Measurements from ENCODE around the gene PIAS1. TPM values are rescaled to one million over a fixed set of nuclear protein-coding genes. Genes with fewer than 3 reads are reported as not detected.

PIAS1 gene
- total and polyA plus RNA-seq, 9 of the 15 experiments (the other 6 are each of a cell fraction or from before 2014, with no cell fraction given) = 18.0 to 59.1 (median 28.5) TPM

DNA sequence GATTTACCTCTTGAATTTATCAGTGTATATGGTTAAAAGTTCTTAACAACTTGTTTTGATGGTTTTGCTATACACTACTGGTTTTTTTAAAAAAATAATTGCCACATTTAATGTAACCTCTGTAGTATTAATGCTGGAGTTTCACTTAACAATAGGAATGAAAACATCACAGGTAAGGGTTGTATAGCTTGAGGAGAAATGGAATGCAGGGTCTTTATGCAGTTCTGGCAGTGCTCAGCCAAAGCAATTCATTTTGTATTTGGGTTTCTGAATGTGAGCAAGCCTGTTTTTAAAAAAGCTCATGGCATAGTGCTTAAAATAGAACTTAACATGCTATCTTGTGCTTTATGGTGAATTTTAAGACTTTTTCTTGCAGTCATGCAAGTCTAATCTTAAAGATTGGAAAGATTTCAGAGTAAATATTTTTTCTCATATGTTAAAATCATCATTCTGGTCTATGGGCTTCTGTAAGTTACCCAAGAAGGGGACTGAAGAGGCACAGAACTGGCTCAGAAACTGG is 8.9 kb downstream of the PIAS1 start (continued):
- no peak for TF ChIP-seq TOE1 (IDR thresholded peaks at IDR 0.05; ENCODE audit: borderline replicate concordance)
- no peak for TF ChIP-seq TOE1 (CRISPR knock-in tag; IDR thresholded peaks at IDR 0.05; ENCODE audit: borderline replicate concordance, low read depth)
- TF ChIP-seq NFE2 (IDR thresholded peaks at IDR 0.05; ENCODE audit: low read depth) = no peak
- TF ChIP-seq SIX5 (IDR thresholded peaks at IDR 0.05; ENCODE audit: borderline replicate concordance in 1 of 2, insufficient read depth in 1 of 2, low read depth in 1 of 2, low read length in 2 of 2) = no peak
- no peak for TF ChIP-seq ZNF24 (IDR thresholded peaks at IDR 0.05)
- TF ChIP-seq RBM39 (optimal IDR thresholded peaks at IDR 0.05; ENCODE audit: low read depth, low read length) = no peak
- TF ChIP-seq, protein P1, sequence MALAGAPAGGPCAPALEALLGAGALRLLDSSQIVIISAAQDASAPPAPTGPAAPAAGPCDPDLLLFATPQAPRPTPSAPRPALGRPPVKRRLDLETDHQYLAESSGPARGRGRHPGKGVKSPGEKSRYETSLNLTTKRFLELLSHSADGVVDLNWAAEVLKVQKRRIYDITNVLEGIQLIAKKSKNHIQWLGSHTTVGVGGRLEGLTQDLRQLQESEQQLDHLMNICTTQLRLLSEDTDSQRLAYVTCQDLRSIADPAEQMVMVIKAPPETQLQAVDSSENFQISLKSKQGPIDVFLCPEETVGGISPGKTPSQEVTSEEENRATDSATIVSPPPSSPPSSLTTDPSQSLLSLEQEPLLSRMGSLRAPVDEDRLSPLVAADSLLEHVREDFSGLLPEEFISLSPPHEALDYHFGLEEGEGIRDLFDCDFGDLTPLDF (CRISPR knock-in tag; IDR thresholded peaks at IDR 0.05) = no peak
- TF ChIP-seq LCOR (CRISPR knock-in tag; IDR thresholded peaks at IDR 0.05) = no peak
- TF ChIP-seq DNMT1 (IDR thresholded peaks at IDR 0.05) = no peak

- intact Hi-C loops (cut with micrococcal nuclease) = no loop called here
- Histone ChIP-seq H3K27ac (ENCODE audit: extremely low read depth, low read depth, low read length) (no peak overlapping the region), H3K9me1 (ENCODE audit: control insufficient read depth, insufficient read depth, low read length) (no peaks in the 10 kb centered on the region), H4K20me1 (replicated peaks; ENCODE audit: control insufficient read depth, insufficient read depth, low read length) (0 out of 2 replicates have a peak, but pooled peaks cover 10% of the 10 kb centered on the region), H2AFZ (ENCODE audit: low read depth, low read length) (no peak overlapping the region), H3K4me3 (no peak overlapping the region), H3K9me3 (replicated peaks; ENCODE audit: control insufficient read depth, insufficient read depth, low read depth, low read length) (no peaks in the 10 kb centered on the region), H3K9ac (ENCODE audit: insufficient read depth in 1 of 2, low read depth in 2 of 2, low read length in 2 of 2) (no peak overlapping the region), H3K27me3 (ENCODE audit: control insufficient read depth in 2 of 2, insufficient read depth in 2 of 2, low read length in 2 of 2) (no peaks in the 10 kb centered on the region), H3K4me2 (ENCODE audit: insufficient read depth, low read length) (no peak overlapping the region), H3K79me2 (ENCODE audit: control insufficient read depth, insufficient read depth, low read length) (peaks cover 97% of the 10 kb centered on the region), H3K4me1 (replicated peaks in 1 of 2; ENCODE audit: control insufficient read depth in 2 of 2, insufficient read depth in 2 of 2, low read length in 2 of 2) (peaks cover 0 to under 1% of the 10 kb centered on the region in 2 experiments; a peak in 1 of 5 replicates), H3K36me3 (ENCODE audit: control insufficient read depth, insufficient read depth, low read length) (peaks cover 8% of the 10 kb centered on the region)
- TF ChIP-seq SRF (CRISPR knock-in tag; IDR thresholded peaks at IDR 0.05) (no peak), PHB (CRISPR knock-in tag; IDR thresholded peaks at IDR 0.05) (no peak), SETDB1 (IDR thresholded peaks at IDR 0.05; ENCODE audit: low read length) (no peak), HDAC8 (tag; IDR thresholded peaks at IDR 0.05) (no peak), SP1 (CRISPR knock-in tag; IDR thresholded peaks at IDR 0.05) (no peak), ZFP36 (IDR thresholded peaks at IDR 0.05; ENCODE audit: low read depth, low read length, partially characterized antibody) (no peak), TSC22D4 (tag; IDR thresholded peaks at IDR 0.05) (no peak)
- TF ChIP-seq, protein P2, sequence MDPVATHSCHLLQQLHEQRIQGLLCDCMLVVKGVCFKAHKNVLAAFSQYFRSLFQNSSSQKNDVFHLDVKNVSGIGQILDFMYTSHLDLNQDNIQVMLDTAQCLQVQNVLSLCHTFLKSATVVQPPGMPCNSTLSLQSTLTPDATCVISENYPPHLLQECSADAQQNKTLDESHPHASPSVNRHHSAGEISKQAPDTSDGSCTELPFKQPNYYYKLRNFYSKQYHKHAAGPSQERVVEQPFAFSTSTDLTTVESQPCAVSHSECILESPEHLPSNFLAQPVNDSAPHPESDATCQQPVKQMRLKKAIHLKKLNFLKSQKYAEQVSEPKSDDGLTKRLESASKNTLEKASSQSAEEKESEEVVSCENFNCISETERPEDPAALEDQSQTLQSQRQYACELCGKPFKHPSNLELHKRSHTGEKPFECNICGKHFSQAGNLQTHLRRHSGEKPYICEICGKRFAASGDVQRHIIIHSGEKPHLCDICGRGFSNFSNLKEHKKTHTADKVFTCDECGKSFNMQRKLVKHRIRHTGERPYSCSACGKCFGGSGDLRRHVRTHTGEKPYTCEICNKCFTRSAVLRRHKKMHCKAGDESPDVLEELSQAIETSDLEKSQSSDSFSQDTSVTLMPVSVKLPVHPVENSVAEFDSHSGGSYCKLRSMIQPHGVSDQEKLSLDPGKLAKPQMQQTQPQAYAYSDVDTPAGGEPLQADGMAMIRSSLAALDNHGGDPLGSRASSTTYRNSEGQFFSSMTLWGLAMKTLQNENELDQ (CRISPR knock-in tag; IDR thresholded peaks at IDR 0.05; ENCODE audit: borderline replicate concordance) = no peak
- BruUV-seq (replicated peaks) = no TSS peak
- FAIRE-seq (no peak), ATAC-seq (no peak), DNase-seq (ENCODE audit: extremely low read depth in 1 of 4, low spot score in 3 of 4) (no peak)
- CTCF ChIA-PET (ENCODE audit: low intra/inter-chr PET ratio) = no interaction called here
- WGBS (ENCODE audit: insufficient coverage, low coverage, missing lambda C conversion rate) = 88% methylated on average over 3 of the region's 3 CpGs
- in situ Hi-C loops (cut with MboI) = no loop called here
- POLR2A ChIA-PET = interaction anchor here (0.7 to 4.9 kb wide), 3 partner anchors 9 to 30 kb away, joined by 3 to 18 read pairs (median 4); partner anchors contain the start of gene PIAS1
These were observed 9.5 kb downstream of the PIAS1 start for GRCh38 chr15:68063606-68064005.

Measured in K562 (cell line).